Thyroid gland (tissue), 4 donors: Measurements from ENCODE around the gene XNDC1N. TPM values are rescaled to one million over a fixed set of nuclear protein-coding genes. Genes with fewer than 3 reads are reported as not detected.
A peak's percentile ranks its signal among the peaks of the same experiment; 100 is the strongest.

ENCODE experiments used
- DNase-seq, 2 donors: peaks; one replicate each; pipeline ENCODE4 v3.0.0-alpha.2; 2019
- H3K27ac ChIP-seq, 3 donors: fragments of 200-600 bp; sonication (generic); 1 replicate in 2 of 3; 2 replicates in 1 of 3; pipeline ENCODE4 v1.5.1; 2016 to 2019; ENCODE audit warnings: mild to moderate bottlenecking in 1 of 3, moderate library complexity in 1 of 3
- H3K27me3 ChIP-seq: fragments of 200-600 bp; sonication (generic); one replicate; pipeline ENCODE4 v1.5.1; 2019
- H3K36me3 ChIP-seq, 2 donors: fragments of 200-600 bp; sonication (generic); one replicate each; pipeline ENCODE4 v1.5.1; 2016 to 2019
- H3K4me1 ChIP-seq, 2 donors: fragments of 200-600 bp; sonication (generic); one replicate each; pipeline ENCODE4 v1.5.1; 2017 to 2019
- H3K4me3 ChIP-seq, 3 donors: fragments of 200-600 bp; sonication (generic); replicated peaks in 1 of 3; 1 replicate in 2 of 3; 2 replicates in 1 of 3; pipeline ENCODE4 v1.5.1; 2016; ENCODE audit warnings: mild to moderate bottlenecking in 1 of 3
- H3K9me3 ChIP-seq: fragments of 200-600 bp; sonication (generic); one replicate; pipeline ENCODE4 v1.5.1; 2017
- CTCF ChIP-seq, 6 experiments: fragments of 200-600 bp in 3 of 6; fragments of 450-650 bp in 3 of 6; sonication (generic) in 3 of 6; IDR thresholded peaks; one replicate each; pipeline ENCODE4 v1.5.1; 2016 to 2019; ENCODE audit warnings: antibody characterized with exemption in 6 of 6, mild to moderate bottlenecking in 2 of 6, inconsistent platforms in 1 of 6, moderate library complexity in 1 of 6
- POLR2A ChIP-seq, 2 donors: fragments of 450-650 bp; IDR thresholded peaks; one replicate each; pipeline ENCODE4 v1.6.1; 2017; ENCODE audit warnings: antibody characterized with exemption in 2 of 2, mild to moderate bottlenecking in 2 of 2, moderate library complexity in 1 of 2
- WGBS, 2 donors: methylation state at CpG; one replicate each; pipeline ENCODE4 v1.1.5; 2017; 5-methylcytosine and 5-hydroxymethylcytosine counted together
- intact Hi-C: fragments of 100-400 bp; cut with DNase I; formaldehyde crosslinking; loops from one replicate; pipeline ENCODE4 v1.15.1; 2023
- total RNA-seq, 4 donors: library from RNA; depleted of rRNA; stranded (reverse); fragments of >200 nt; gene quantifications; one replicate each; pipeline ENCODE4 v1.2.3, GENCODE V29; 2016

Gene XNDC1N
- total RNA-seq, 4 donors from 2014 or later, result 13.8 to 19.9 (median 16.4) TPM

DNA sequence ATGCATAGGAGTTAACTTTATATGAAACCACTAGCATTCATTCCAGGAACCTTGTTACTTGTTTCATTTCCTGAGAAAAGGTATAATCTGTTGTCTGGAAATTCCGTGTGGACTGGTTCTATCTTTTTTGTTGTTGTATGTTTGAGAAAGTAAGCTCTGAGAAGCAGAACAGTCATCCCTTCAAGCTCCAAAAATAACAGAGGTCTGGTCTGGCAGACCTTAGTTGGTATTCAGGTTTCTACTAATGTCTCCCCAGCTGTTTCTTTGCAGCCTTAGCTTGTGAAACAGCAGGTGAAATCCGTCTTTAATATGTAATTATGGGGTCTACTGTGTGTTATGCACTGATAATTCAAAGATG, 2.8 kb upstream of the XNDC1N start:
- H3K9me3 ChIP-seq, result no peaks in the 10 kb centered on the region
- H3K27ac ChIP-seq, result no peak overlapping the region
- DNase-seq, result no peak
- WGBS, 2 donors, result 56 to 72% methylated on average over 2 of the region's 2 CpGs
- intact Hi-C loops, result no loop called here
- H3K4me1 ChIP-seq, result peaks cover 30 to 34% of the 10 kb centered on the region in 2 donors
- TF ChIP-seq CTCF (IDR thresholded peaks at IDR 0.05) (no peak), POLR2A (IDR thresholded peaks at IDR 0.05) (no peak)
- H3K27me3 ChIP-seq, result no peaks in the 10 kb centered on the region
- no peak overlapping the region for H3K4me3 ChIP-seq
- H3K36me3 ChIP-seq, result no peaks in the 10 kb centered on the region

GRCh38 chr11:71930556-71931244, 2.3 kb upstream of the XNDC1N start:
- intact Hi-C loops, result no loop called here
- H3K4me1 ChIP-seq, result peaks cover 30 to 34% of the 10 kb centered on the region in 2 donors
- no peak overlapping the region for H3K4me3 ChIP-seq
- no peaks in the 10 kb centered on the region for H3K36me3 ChIP-seq
- no peak overlapping the region for H3K27ac ChIP-seq
- no peaks in the 10 kb centered on the region for H3K27me3 ChIP-seq
- DNase-seq, result no peak
- H3K9me3 ChIP-seq, result no peaks in the 10 kb centered on the region
- WGBS, 2 donors, result 73 to 74% methylated on average over 11 of the region's 11 CpGs
- TF ChIP-seq POLR2A (IDR thresholded peaks at IDR 0.05) (no peak), CTCF (IDR thresholded peaks at IDR 0.05) (no peak)

GRCh38 chr11:71929491-71929890, 1.1 kb upstream of the XNDC1N start:
- no peaks in the 10 kb centered on the region for H3K9me3 ChIP-seq
- H3K36me3 ChIP-seq, result no peaks in the 10 kb centered on the region
- no peak for DNase-seq
- peaks cover 30 to 34% of the 10 kb centered on the region in 2 donors for H3K4me1 ChIP-seq
- H3K4me3 ChIP-seq, result peak overlapping the region; percentile 60 to 91 (median 65)
- intact Hi-C loops, result no loop called here
- WGBS, 2 donors, result 5 to 6% methylated on average over 6 of the region's 6 CpGs
- TF ChIP-seq POLR2A (IDR thresholded peaks at IDR 0.05) (no peak), CTCF (IDR thresholded peaks at IDR 0.05) (no peak)
- no peak overlapping the region for H3K27ac ChIP-seq
- no peaks in the 10 kb centered on the region for H3K27me3 ChIP-seq

GRCh38 chr11:71928737-71929443, 496 bp upstream of the XNDC1N start, which contains the start of gene RNF121:
Gene RNF121 (plus strand): TSS chr11:71929046. CDS start chr11:71929062, 16 bp downstream.
- DNase-seq, result peak; percentile 99
- H3K27me3 ChIP-seq, result no peaks in the 10 kb centered on the region
- peaks cover 29 to 30% of the 10 kb centered on the region in 2 donors for H3K4me1 ChIP-seq
- H3K27ac ChIP-seq, result peak within 1 kb of the TSS; percentile 62 to 90 (median 79)
- TF ChIP-seq CTCF (IDR thresholded peaks at IDR 0.05) (no peak), POLR2A (IDR thresholded peaks at IDR 0.05) (peak in 1 of 2 donors; percentile 68)
- intact Hi-C loops, result no loop called here
- 1% methylated on average over 31 to 32 of the region's 32 CpGs for WGBS, 2 donors
- no peaks in the 10 kb centered on the region for H3K9me3 ChIP-seq
- H3K36me3 ChIP-seq, result no peaks in the 10 kb centered on the region
- H3K4me3 ChIP-seq, result peak within 1 kb of the TSS; percentile 60 to 91 (median 65)

DNA sequence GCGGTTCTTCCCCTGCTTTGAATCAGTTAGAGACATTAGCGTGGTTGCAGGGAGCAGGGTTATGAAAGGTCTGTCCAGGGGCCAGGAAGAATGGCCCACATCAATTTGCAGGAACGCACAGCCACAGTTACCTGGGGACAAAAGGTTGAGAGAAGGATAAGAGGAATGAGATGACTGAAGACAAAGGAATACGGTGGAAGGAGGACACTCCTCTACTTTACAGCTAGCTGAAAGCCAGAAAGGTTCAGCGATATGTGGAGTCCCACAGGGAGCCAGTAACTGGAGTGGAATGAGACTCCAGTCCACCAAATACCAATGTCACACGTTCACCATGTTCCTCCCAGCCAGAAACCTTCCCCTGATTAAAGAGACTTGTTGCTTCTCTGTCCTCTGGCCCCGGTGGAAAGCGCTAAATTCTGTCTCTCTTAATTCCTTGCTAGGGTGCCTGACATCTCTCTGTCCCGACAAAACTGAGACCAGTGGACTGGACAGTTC, 10.7 kb downstream of the XNDC1N start:
- peaks cover 9 to 19% of the 10 kb centered on the region in 2 donors for H3K36me3 ChIP-seq
- DNase-seq, result no peak
- H3K4me3 ChIP-seq, result no peak overlapping the region
- no peaks in the 10 kb centered on the region for H3K27me3 ChIP-seq
- H3K27ac ChIP-seq, result no peak overlapping the region
- WGBS, 2 donors, result 89 to 92% methylated on average over 9 of the region's 9 CpGs
- no peaks in the 10 kb centered on the region for H3K4me1 ChIP-seq
- H3K9me3 ChIP-seq, result no peaks in the 10 kb centered on the region
- TF ChIP-seq CTCF (IDR thresholded peaks at IDR 0.05) (no peak), POLR2A (IDR thresholded peaks at IDR 0.05) (no peak)
- intact Hi-C loops, result no loop called here
